Measurements from ENCODE around the gene SAMD4A.

Gene SAMD4A

GRCh38 chr14:54631016-54631415 lies 64.1 kb downstream of the SAMD4A start:
- no peak for TF ChIP-seq CTCF (IDR thresholded peaks at IDR 0.05; ENCODE audit: extremely low read depth, missing control alignments)

DNA sequence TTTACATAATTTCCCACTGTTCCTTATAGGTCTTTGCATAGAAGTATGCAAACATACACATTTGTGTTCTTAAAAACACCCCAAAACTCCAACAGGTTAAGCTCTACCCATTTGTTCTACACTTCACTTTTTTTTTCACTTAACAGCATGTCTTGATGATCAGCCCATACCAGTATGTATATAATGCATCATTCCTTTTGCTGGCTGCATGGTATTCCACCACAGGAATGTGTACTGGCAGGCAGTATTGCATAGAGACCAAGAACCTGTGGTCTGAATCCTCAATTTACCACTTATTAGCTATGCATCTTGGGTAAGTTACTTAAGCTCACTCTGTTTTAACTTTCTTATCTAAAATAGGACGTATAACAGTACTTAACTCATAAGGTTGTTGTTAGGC lies 65.5 kb downstream of the SAMD4A start:
- no peak for DNase-seq (ENCODE audit: low spot score)

More at GRCh38 chr14:54631016-54631415, 64.1 kb downstream of the SAMD4A start:
- no peak for DNase-seq (ENCODE audit: low spot score)

GRCh38 chr14:54633076-54633475 lies 66.1 kb downstream of the SAMD4A start:
- no peak for TF ChIP-seq CTCF (IDR thresholded peaks at IDR 0.05; ENCODE audit: extremely low read depth, missing control alignments)
- no peak for DNase-seq (ENCODE audit: low spot score)

More for the DNA sequence above, 65.5 kb downstream of the SAMD4A start:
- TF ChIP-seq CTCF (IDR thresholded peaks at IDR 0.05; ENCODE audit: extremely low read depth, missing control alignments), result no peak

DNA sequence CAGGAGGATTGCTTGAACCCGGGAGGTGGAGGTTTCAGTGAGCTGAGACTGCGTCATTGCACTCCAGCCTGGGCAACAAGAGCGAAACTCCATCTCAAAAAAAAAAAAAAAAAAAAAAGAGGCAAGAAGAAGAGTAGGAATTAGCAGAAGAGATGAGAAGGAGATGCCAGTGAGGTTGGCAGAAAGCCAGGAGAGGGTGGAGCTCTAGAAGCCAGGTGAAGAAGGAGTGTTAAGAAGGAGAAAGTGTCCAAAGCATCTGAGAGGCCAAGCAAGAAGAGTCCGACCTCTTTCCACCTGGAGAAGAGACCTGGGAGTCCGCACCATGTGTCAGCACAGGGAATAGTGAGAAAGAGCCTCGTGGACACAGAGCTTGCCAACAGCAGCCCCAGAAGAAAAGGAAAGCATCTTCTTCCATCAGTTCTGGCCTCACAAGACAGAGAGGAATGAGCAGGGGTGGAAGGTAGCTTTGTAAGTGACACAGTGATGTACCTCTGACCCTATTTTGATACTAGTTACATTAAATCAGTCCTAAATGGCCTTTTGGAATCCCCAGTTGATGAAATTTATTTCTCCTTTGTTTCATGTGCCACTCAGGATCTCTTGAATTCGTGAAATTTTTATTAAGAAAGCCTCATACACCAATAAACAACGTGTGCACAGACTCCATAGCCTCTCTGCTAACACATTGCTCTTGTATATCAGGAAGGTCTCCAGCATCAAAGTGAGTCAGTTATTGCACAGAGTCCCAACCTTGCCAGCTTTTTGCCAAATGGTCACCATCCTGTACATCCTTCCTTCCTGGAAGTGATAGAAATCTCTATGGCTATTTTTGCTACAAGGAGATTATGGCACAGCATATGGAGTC lies 70.6 kb downstream of the SAMD4A start:
- DNase-seq (ENCODE audit: low spot score), result no peak
- TF ChIP-seq CTCF (IDR thresholded peaks at IDR 0.05; ENCODE audit: extremely low read depth, missing control alignments), result no peak

- DNase-seq (ENCODE audit: low spot score), result no peak
- TF ChIP-seq CTCF (IDR thresholded peaks at IDR 0.05; ENCODE audit: extremely low read depth, missing control alignments), result no peak
Observed at GRCh38 chr14:54638135-54638446, 71.2 kb downstream of the SAMD4A start.

DNA sequence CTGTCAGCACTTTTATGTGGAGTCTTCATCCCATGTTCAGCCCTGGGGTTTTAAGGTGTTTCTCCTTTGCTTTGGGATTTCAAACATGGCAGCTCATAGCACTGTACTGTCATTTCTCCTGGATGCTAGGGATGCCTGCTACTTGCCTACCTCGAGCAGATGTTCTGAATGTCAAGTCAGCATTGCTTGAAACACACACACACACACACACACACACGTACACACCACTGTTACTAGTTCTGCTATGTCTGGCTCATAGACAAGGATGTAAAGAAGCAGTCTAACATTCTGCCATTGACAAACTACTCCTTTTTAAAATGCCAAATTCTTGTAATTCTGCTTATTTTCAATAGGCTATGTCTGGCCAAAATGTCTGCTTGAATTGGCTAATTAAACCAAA lies 72.7 kb downstream of the SAMD4A start:
- no peak for TF ChIP-seq CTCF (IDR thresholded peaks at IDR 0.05; ENCODE audit: extremely low read depth, missing control alignments)
- no peak for DNase-seq (ENCODE audit: low spot score)

DNA sequence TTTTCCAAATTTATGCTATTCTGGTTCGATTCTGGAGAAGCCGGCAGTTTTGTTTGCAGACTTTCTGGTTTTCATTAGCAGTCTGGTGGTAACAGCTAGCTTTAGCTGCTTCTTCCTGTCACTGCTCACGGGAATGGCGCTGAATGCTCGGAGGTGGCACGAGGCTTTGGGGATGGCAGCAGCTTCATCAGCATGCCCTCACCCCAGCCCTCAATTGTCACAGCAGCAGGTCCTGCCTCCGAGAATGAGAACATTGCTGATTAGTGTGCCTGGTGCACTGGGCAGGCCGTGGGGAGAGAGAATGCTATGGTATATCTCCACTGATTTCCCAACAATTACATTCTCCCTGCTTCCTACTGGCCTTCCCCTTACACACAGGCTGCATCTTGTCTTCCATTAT lies 73.6 kb downstream of the SAMD4A start:
- DNase-seq (ENCODE audit: low spot score), result no peak
- TF ChIP-seq CTCF (IDR thresholded peaks at IDR 0.05; ENCODE audit: extremely low read depth, missing control alignments), result no peak
